Osteocyte (in vitro differentiated cells): ENCODE data around the gene FBXL5. TPM values are rescaled to one million over a fixed set of nuclear protein-coding genes. Genes with fewer than 3 reads are reported as not detected.

ENCODE experiments used
- DNase-seq: peaks from one replicate; pipeline ENCODE4 v3.0.0; 2021; ENCODE audit warnings: mixed read lengths; ENCODE audit not compliant: unreplicated experiment; ENCODE audit errors: extremely low spot score
- H3K27ac Mint-ChIP-seq: one replicate; pipeline ENCODE4 v1.8.0; 2021; ENCODE audit warnings: mild to moderate bottlenecking, mixed read lengths; ENCODE audit not compliant: unreplicated experiment
- H3K27me3 Mint-ChIP-seq: one replicate; pipeline ENCODE4 v1.8.0; 2021; ENCODE audit warnings: mixed read lengths; ENCODE audit not compliant: unreplicated experiment
- H3K36me3 Mint-ChIP-seq: one replicate; pipeline ENCODE4 v1.8.0; 2021; ENCODE audit warnings: mixed read lengths; ENCODE audit not compliant: unreplicated experiment
- H3K4me1 Mint-ChIP-seq: one replicate; pipeline ENCODE4 v1.8.0; 2021; ENCODE audit warnings: mixed read lengths; ENCODE audit not compliant: unreplicated experiment
- H3K4me3 Mint-ChIP-seq: one replicate; pipeline ENCODE4 v1.8.0; 2021; ENCODE audit warnings: mild to moderate bottlenecking, moderate library complexity, mixed read lengths; ENCODE audit not compliant: unreplicated experiment
- H3K9me3 Mint-ChIP-seq: one replicate; pipeline ENCODE4 v1.8.0; 2021; ENCODE audit warnings: mixed read lengths; ENCODE audit not compliant: unreplicated experiment
- long read RNA-seq: library from polyadenylated mRNA; unstranded; transcript quantifications from one replicate; pipeline ENCODE4 v2.0.0, GENCODE V29; 2021
- total RNA-seq: library from RNA; stranded (reverse); gene quantifications from 2 replicates; pipeline ENCODE4 v1.2.1, GENCODE V29; 2021
- TF ChIP-seq, protein P1 (sequence below): fragments of 200-600 bp; sonication (generic); IDR thresholded peaks from 2 replicates; pipeline ENCODE4 v1.5.0; 2021; ENCODE audit warnings: antibody characterized with exemption, mild to moderate bottlenecking, moderate library complexity

Gene FBXL5, protein sequence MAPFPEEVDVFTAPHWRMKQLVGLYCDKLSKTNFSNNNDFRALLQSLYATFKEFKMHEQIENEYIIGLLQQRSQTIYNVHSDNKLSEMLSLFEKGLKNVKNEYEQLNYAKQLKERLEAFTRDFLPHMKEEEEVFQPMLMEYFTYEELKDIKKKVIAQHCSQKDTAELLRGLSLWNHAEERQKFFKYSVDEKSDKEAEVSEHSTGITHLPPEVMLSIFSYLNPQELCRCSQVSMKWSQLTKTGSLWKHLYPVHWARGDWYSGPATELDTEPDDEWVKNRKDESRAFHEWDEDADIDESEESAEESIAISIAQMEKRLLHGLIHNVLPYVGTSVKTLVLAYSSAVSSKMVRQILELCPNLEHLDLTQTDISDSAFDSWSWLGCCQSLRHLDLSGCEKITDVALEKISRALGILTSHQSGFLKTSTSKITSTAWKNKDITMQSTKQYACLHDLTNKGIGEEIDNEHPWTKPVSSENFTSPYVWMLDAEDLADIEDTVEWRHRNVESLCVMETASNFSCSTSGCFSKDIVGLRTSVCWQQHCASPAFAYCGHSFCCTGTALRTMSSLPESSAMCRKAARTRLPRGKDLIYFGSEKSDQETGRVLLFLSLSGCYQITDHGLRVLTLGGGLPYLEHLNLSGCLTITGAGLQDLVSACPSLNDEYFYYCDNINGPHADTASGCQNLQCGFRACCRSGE
- total RNA-seq: 54.0 and 54.9 TPM in 2 replicates
- long read RNA-seq, transcript FBXL5-202 (11 exons, 2,837 nt): minor isoform, 48 of 536 reads
- long read RNA-seq, transcript FBXL5-201 (11 exons, 3,385 nt): major isoform, 405 of 536 reads
- long read RNA-seq, partial matches to known transcripts: 42 of 536 reads
- long read RNA-seq, other reads (novel, unspliced or antisense): 39 of 536 reads

DNA sequence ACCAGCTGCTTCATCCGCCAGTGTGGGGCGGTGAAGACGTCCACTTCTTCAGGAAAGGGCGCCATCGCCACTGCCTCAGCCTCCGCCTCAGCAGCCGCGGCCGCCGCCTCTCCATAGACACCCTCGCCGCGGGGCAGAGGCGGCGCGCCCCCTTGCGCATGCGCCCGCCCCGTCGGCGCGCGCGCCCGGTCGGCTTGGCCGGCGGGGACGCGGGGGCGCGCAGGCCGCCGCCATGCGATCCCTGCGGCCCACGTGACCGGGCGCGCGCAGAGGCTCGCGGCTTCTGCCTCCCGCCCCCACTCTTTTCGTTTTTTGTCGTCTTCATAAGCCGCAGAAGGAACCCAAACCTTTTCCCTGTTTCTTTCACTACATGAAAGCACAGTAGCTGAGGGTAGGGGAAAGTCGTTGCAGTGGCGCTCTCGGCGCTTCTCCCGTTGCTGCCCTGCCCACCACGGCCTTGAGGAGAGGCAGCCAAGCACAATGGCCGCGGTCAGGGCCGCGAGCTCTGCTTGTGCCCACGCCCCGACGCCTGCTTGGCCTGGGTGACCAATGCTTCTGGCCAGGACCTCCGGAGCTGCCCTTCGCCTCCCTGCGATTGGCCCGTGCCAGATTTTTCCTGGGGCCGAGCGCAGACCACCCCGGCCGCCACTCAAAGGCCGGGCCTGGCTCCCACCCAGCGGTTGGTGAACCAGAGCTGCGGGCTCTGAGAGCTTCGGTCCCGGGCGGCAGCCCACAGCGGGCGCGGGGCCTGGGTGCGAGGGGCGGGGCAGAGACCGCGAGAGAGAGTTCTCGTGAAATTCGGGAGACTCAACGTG is at the start of gene FBXL5:
FBXL5 (minus strand) TSS at position 135 of the 815 bp plus-strand sequence; CDS start at position 65, 70 bp downstream.
- H3K9me3 Mint-ChIP-seq: no peaks in the 10 kb centered on the region
- H3K36me3 Mint-ChIP-seq: no peaks in the 10 kb centered on the region
- no peaks in the 10 kb centered on the region for H3K27me3 Mint-ChIP-seq
- peak within 1 kb of the TSS; percentile 96 for H3K4me3 Mint-ChIP-seq
- TF ChIP-seq, protein P1, sequence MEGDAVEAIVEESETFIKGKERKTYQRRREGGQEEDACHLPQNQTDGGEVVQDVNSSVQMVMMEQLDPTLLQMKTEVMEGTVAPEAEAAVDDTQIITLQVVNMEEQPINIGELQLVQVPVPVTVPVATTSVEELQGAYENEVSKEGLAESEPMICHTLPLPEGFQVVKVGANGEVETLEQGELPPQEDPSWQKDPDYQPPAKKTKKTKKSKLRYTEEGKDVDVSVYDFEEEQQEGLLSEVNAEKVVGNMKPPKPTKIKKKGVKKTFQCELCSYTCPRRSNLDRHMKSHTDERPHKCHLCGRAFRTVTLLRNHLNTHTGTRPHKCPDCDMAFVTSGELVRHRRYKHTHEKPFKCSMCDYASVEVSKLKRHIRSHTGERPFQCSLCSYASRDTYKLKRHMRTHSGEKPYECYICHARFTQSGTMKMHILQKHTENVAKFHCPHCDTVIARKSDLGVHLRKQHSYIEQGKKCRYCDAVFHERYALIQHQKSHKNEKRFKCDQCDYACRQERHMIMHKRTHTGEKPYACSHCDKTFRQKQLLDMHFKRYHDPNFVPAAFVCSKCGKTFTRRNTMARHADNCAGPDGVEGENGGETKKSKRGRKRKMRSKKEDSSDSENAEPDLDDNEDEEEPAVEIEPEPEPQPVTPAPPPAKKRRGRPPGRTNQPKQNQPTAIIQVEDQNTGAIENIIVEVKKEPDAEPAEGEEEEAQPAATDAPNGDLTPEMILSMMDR: no peak
- peak within 1 kb of the TSS; percentile 100 for H3K27ac Mint-ChIP-seq
- peak; percentile 96 for DNase-seq
- H3K4me1 Mint-ChIP-seq: peaks cover 65% of the 10 kb centered on the region

DNA sequence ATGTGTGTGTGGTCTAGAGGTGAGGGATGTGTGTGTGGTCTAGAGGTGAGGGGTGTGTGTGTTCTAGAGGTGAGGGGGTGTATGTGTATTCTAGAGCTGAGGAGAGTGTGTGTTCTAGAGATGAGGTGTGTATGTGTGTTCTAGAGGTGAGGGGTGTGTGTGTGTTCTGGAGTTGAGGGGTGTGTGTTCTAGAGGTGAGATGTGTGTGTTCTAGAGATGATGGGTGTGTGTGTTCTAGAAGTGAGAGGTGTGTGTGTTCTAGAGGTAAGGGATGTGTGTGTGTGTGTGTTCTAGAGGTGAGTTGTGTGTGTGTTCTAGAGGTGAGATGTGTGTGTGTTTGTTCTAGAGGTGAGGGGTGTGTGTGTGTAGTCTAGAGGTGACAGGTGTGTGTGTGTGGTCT is 49.0 kb upstream of the FBXL5 start:
- H3K36me3 Mint-ChIP-seq: no peaks in the 10 kb centered on the region
- peaks cover 20% of the 10 kb centered on the region for H3K4me1 Mint-ChIP-seq
- no peak for DNase-seq
- no peaks in the 10 kb centered on the region for H3K27me3 Mint-ChIP-seq
- TF ChIP-seq, protein P1: no peak
- no peak overlapping the region for H3K27ac Mint-ChIP-seq
- no peak overlapping the region for H3K4me3 Mint-ChIP-seq
- no peaks in the 10 kb centered on the region for H3K9me3 Mint-ChIP-seq

DNA sequence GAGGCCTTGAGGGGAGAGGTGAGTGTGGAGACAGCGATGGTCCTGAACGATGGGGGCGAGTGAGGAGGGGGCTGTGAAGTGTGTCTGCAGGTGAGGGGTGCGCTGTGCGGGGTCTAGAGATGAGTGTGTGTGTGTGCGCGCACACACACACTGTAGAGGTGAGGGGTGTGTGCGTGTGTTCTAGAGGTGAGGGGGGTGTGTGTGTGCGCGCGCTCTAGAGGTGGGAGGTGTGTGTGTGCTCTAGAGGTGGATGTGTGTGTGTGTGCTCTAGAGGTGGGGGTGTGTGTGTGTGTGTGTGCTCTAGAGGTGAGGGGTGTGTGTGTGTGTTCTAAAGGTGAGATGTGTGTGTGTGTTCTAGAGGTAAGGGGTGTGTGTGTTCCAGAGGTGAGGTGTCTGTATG is 48.3 kb upstream of the FBXL5 start:
- peaks cover 20% of the 10 kb centered on the region for H3K4me1 Mint-ChIP-seq
- no peak overlapping the region for H3K27ac Mint-ChIP-seq
- TF ChIP-seq, protein P1: no peak

DNA sequence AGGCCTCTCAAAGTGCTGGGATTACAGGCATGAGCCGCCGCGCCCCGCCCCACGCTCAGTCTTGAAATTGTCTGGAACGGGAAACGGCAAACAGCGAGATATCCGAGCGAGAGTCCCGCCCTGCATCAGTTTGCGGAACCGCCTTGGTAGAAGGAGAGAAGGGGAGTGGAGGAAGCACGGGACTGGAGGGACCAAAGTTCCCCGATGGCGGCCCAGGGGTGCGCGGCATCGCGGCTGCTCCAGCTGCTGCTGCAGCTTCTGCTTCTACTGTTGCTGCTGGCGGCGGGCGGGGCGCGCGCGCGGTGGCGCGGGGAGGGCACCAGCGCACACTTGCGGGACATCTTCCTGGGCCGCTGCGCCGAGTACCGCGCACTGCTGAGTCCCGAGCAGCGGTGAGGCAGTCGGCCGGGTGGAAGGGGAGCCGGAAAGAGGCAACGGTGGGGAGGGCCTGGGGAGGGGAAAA is 47.8 kb upstream of the FBXL5 start, which contains the start of gene BST1:
BST1 (plus strand) TSS at position 125 of the 463 bp plus-strand sequence; CDS start at position 205, 80 bp downstream.
- H3K27ac Mint-ChIP-seq: no peak within 1 kb of the TSS
- H3K36me3 Mint-ChIP-seq: no peaks in the 10 kb centered on the region
- H3K4me3 Mint-ChIP-seq: no peak within 1 kb of the TSS
- H3K27me3 Mint-ChIP-seq: no peaks in the 10 kb centered on the region
- H3K4me1 Mint-ChIP-seq: peaks cover 20% of the 10 kb centered on the region
- TF ChIP-seq, protein P1: no peak
- DNase-seq: no peak
- H3K9me3 Mint-ChIP-seq: no peaks in the 10 kb centered on the region

More for the DNA sequence above, 48.3 kb upstream of the FBXL5 start:
- H3K27me3 Mint-ChIP-seq: no peaks in the 10 kb centered on the region
- DNase-seq: no peak
- no peaks in the 10 kb centered on the region for H3K9me3 Mint-ChIP-seq
- H3K4me3 Mint-ChIP-seq: no peak overlapping the region
- H3K36me3 Mint-ChIP-seq: no peaks in the 10 kb centered on the region
